Caki2 (cell line): ENCODE measurements around the gene UBE2H. TPM values are rescaled to one million over a fixed set of nuclear protein-coding genes. Genes with fewer than 3 reads are reported as not detected.
"Not testable (repeated sequence)": the region's sequence is repeated elsewhere in the genome, so short reads cannot be mapped to it uniquely, and the experiment has no call there.

Experiments used
- DNase-seq: peaks from one replicate; pipeline ENCODE4 v3.0.0-alpha.2; 2015; ENCODE audit warnings: low read depth
- in situ Hi-C: cut with HindIII; loops from 2 replicates; pipeline ENCODE4 v1.10.0; 2016; ENCODE audit warnings: low sequenced_read_pairs, low pct_unique_long_range_greater_than_20kb, mixed read lengths
- total RNA-seq: library from RNA; depleted of rRNA; stranded (reverse); fragments of >200 nt; shearing (Covaris generic); gene quantifications from 2 replicates; pipeline ENCODE4 v1.2.3, GENCODE V29; 2014; ENCODE audit warnings: low replicate concordance

Gene UBE2H
- total RNA-seq, 1 experiment from 2014 or later: 84.8 TPM

- no peak for DNase-seq
- in situ Hi-C loops: no loop called here
These were observed 95.4 kb downstream of the UBE2H start for GRCh38 chr7:129857313-129857712.

- in situ Hi-C loops: no loop called here
These were observed 96.6 kb downstream of the UBE2H start for GRCh38 chr7:129855935-129856717.

GRCh38 chr7:129855234-129855673 lies 97.5 kb downstream of the UBE2H start:
- DNase-seq: no peak
- in situ Hi-C loops: no loop called here

More at GRCh38 chr7:129855935-129856717, 96.6 kb downstream of the UBE2H start:
- DNase-seq: no peak

GRCh38 chr7:129854401-129854800 lies 98.4 kb downstream of the UBE2H start:
- DNase-seq: no peak
- in situ Hi-C loops: no loop called here

DNA sequence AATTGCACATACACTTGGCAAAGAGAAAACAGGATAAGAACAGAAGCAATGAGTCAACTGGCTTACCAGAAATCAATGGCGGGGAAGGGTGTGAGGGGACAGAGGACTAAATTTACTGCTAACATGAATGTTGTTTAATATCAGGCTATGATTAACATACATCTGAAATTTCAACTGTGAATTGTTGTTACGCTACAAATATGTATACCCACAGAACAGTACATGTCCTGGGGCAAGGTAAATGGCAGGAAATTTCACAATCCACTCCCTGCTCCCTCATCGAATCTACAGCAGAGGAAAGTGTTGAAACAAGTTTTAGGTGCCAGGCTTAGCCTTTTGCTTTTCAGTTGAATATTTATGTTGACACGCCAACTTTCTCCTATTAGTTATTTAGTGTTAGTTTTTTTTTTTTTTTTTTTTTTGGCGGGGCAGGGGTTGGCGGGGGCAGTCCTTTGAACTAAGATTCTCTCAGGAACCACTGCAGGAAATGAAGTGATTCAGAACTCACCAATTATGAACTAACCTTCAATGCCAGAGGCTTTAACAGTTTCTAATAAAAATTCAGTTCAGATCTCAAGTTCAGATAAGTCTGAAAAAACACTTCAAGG lies 99.0 kb downstream of the UBE2H start:
- in situ Hi-C loops: no loop called here
- no peak for DNase-seq

- in situ Hi-C loops: no loop called here
- DNase-seq: no peak
These were observed 101.0 kb downstream of the UBE2H start for GRCh38 chr7:129851809-129852208.

- in situ Hi-C loops: no loop called here
- DNase-seq: no peak
These were observed 101.6 kb downstream of the UBE2H start for GRCh38 chr7:129851174-129851573.

- DNase-seq: no peak
- in situ Hi-C loops: no loop called here
These were observed 104.3 kb downstream of the UBE2H start for GRCh38 chr7:129848436-129848835.

DNA sequence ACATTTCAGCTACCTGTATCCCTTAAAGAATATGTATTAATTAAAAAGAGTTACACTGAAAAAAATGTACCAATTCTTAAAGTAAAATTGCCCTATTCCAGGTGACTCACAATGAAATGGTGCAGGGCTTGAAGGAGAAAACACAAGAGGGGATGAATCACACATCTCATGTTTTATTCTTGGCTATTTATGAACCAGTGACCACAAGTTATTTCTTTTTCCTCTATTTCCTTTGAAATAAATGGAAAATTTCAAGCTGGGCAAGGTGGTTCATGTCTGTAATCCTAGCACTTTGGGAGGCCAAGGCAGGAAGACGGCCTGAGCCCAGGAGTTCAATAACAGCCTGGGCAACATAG lies 106.8 kb downstream of the UBE2H start:
- in situ Hi-C loops: no loop called here
- peak; percentile 75 for DNase-seq

GRCh38 chr7:129845178-129845971 lies 107.4 kb downstream of the UBE2H start:
- in situ Hi-C loops: no loop called here
- peak; percentile 59 for DNase-seq

GRCh38 chr7:129843978-129844840 lies 108.6 kb downstream of the UBE2H start:
- in situ Hi-C loops: no loop called here
- no peak for DNase-seq

DNA sequence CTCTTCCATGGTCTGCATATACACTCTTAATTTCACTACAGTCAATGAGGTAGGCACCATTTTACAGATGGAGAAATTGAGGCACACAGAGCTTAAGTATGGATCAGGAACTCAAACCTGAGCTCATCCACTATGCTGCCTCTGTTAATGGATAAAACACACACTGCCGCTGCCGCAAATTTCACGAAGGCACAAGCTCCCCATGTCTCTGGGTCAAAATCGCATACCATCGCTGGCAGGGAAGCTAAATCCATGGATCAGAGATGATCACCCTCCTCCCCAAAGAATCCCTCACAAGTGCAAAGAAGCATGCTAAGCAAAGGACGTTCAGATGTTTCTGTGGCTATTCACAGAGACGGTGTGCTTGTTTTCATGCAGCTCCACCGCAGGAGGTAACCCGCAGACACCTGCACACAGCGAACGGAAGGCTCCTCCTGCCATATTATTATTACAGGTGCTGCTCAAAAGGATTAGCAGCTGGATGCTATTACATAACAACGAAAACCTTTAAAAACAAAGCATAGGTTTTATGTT lies 109.3 kb downstream of the UBE2H start:
- no peak for DNase-seq
- in situ Hi-C loops: no loop called here

DNA sequence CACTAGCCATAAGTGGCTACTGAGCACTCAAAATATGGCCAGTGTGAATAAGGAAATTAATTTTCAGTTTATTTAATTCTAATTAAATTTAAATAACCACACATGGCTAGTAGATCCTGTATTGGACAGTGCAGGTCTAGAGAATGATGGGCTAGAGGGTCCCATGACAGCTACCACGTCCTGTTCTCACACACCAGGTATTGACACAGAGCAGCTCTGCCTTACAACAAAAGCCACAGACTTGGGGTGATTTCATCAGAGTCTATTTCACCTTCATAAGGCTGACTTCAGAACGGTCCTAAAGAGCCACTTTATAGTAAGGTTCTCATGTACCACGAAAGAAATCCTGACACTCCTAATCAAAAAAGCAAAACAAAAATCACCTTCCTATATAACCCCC lies 111.3 kb downstream of the UBE2H start:
- in situ Hi-C loops: no loop called here
- no peak for DNase-seq

GRCh38 chr7:129840757-129841156 lies 112.0 kb downstream of the UBE2H start:
- DNase-seq: no peak
- in situ Hi-C loops: no loop called here

DNA sequence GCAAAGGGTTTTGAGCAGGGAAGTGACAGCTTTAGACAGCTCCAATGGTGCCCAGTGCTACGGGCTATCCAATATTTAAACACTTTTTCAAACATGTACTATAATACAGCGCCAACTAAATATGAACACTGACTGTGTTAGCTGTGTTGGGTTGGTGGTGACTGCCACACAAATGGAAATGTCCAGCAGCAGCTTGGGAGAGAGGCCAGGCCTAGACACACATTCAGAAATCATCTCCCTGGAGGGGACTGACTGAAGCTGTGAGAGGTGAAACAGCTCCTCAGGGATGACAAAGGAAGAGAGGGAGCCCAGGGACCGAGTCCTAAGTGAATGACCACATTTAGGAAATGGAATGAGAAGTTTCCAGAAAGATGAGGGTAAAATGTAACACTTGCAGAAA lies 115.8 kb downstream of the UBE2H start:
- in situ Hi-C loops: no loop called here
- DNase-seq: no peak

GRCh38 chr7:129835569-129835968 lies 117.2 kb downstream of the UBE2H start:
- DNase-seq: no peak
- in situ Hi-C loops: no loop called here

GRCh38 chr7:129833353-129833752 lies 119.4 kb downstream of the UBE2H start:
- in situ Hi-C loops, DNase-seq: not testable (repeated sequence)

GRCh38 chr7:129832701-129833227 lies 120.0 kb downstream of the UBE2H start:
- in situ Hi-C loops: no loop called here
- DNase-seq: no peak
